Erythroblast (primary cell): ENCODE results near the gene SEMA6C.

ENCODE experiments used
- GATA1 ChIP-seq: IDR thresholded peaks from 2 replicates; pipeline ENCODE4 v1.6.1; 2011; ENCODE audit warnings: low read depth, mild to moderate bottlenecking, control low read depth, low read length, moderate library complexity
- POLR2A ChIP-seq: IDR thresholded peaks from 2 replicates; pipeline ENCODE4 v1.6.1; 2011; ENCODE audit warnings: mild to moderate bottlenecking, low read length

DNA sequence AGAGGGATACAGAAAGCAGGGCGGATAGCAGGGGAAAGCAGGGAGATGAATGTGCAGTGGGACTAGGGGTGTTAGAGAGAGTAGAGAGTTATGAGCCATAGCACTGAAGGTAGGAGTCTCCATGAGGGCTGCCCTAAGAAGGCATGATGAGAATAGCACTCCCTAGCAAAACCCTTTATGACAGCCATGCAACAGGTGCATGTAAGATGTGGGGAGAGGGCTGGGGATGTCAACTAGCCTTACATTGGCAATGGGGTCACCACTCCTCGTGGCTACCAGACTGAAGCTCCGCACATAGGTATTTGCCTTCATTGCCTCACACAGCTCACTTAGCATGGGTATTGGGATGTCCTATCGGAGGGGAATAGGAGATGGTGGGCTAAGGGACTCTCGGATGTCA, 24.8 kb upstream of the SEMA6C start:
- TF ChIP-seq POLR2A (no peak), GATA1 (no peak)
